Measurements from ENCODE around the gene EPN2. TPM values are rescaled to one million over a fixed set of nuclear protein-coding genes. Genes with fewer than 3 reads are reported as not detected.

EPN2 gene
- total RNA-seq, 4 donors from 2014 or later: 20.4 to 39.0 (median 31.6) TPM

DNA sequence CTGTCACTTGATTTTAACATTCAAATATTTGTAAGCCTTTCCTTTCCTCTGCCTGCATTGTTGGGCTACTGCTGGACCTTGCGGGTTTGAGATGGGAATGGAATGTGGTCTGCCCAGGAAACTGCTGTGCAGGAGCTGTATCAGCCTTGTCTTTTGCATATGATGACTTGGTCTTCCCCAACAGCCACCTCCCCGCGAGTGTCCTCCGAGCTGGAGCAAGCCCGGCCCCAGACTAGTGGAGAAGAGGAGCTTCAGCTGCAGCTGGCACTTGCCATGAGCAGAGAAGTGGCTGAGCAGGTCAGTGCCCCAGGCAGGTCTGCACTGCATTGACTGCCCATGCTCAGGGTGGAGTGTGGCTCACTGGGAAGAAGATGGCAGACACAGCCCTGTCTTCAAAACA lies 72.5 kb downstream of the EPN2 start:
- TF ChIP-seq, protein P1, sequence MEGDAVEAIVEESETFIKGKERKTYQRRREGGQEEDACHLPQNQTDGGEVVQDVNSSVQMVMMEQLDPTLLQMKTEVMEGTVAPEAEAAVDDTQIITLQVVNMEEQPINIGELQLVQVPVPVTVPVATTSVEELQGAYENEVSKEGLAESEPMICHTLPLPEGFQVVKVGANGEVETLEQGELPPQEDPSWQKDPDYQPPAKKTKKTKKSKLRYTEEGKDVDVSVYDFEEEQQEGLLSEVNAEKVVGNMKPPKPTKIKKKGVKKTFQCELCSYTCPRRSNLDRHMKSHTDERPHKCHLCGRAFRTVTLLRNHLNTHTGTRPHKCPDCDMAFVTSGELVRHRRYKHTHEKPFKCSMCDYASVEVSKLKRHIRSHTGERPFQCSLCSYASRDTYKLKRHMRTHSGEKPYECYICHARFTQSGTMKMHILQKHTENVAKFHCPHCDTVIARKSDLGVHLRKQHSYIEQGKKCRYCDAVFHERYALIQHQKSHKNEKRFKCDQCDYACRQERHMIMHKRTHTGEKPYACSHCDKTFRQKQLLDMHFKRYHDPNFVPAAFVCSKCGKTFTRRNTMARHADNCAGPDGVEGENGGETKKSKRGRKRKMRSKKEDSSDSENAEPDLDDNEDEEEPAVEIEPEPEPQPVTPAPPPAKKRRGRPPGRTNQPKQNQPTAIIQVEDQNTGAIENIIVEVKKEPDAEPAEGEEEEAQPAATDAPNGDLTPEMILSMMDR (IDR thresholded peaks at IDR 0.05; ENCODE audit: low read depth): no peak

DNA sequence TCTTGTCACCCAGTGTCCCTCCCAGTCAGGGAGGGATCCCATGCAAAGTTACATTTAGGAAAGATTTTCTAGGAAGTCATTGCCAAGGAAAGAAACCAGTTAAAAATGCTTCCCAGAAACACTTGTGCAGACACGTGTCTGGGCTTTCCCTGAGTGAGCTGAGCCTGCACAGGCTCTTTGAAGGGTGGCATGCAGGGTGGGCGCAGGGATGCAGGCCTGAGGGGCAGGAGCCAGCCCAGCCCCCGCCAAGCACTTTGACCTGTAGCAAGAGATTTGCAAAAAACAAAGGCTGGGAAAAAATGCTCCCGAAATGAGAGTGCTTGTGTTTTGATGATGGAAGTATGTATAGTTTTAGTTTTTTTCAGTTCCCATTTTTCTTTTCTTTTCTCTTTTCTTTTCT lies 73.0 kb downstream of the EPN2 start:
- TF ChIP-seq, protein P1 (IDR thresholded peaks at IDR 0.05; ENCODE audit: low read depth): no peak

DNA sequence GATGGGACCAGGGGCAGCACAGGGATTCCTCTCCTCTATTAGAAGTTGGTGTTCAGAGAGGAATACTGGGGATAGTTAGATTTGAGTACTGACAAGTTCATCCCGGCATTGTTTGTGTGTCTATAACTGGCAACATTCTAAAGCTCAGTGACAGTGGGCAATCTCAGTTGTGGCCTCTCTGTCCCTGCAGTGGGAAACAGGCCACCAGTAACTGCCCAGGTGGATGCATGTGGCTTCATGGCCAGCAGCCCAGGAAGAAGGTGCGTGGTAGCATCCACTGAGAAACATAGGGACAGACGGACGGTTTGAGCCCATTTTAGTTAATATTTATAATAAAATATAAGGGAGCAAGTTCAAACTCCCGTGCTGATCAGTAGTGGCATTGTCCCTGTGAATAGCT lies 73.8 kb downstream of the EPN2 start:
- TF ChIP-seq, protein P1 (IDR thresholded peaks at IDR 0.05; ENCODE audit: low read depth): no peak

DNA sequence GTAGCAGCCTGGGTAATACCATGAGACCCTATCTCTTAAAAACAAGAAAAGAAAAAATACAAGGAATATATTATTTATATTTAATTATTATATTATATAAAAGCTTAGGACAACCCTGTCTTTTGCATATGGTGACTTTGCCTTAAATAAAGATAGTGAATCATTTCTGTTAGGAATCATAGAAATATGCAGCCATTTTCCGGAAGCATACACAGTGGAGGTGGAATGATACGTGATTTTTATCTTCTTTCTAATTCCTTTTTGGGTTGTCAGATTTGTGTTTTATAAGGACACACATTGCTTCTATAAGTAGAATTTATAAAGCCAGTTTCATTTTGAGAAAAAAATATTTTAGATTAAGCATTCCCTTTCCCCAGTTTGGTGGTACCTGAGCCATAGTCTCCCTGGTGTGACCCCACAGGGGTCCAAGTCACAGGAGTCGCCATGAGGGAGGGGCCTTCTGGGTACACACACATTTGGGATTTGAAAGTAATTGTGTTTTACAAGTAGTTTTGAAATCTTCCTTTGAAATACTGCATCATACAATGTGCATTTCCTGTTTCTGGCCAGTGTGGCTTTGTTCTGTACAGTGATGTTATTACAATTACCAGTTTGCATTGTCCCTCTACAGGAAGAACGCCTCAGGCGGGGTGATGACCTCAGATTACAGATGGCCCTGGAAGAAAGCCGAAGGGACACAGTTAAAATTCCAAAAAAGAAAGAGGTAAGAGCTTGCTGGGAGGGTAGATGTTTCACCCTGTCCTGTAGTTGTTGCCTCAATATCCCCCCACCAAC lies 74.5 kb downstream of the EPN2 start:
- TF ChIP-seq, protein P1 (IDR thresholded peaks at IDR 0.05; ENCODE audit: low read depth): no peak

- TF ChIP-seq, protein P1 (IDR thresholded peaks at IDR 0.05; ENCODE audit: low read depth): no peak
Measured at GRCh38 chr17:19312406-19312805, 75.2 kb downstream of the EPN2 start.

DNA sequence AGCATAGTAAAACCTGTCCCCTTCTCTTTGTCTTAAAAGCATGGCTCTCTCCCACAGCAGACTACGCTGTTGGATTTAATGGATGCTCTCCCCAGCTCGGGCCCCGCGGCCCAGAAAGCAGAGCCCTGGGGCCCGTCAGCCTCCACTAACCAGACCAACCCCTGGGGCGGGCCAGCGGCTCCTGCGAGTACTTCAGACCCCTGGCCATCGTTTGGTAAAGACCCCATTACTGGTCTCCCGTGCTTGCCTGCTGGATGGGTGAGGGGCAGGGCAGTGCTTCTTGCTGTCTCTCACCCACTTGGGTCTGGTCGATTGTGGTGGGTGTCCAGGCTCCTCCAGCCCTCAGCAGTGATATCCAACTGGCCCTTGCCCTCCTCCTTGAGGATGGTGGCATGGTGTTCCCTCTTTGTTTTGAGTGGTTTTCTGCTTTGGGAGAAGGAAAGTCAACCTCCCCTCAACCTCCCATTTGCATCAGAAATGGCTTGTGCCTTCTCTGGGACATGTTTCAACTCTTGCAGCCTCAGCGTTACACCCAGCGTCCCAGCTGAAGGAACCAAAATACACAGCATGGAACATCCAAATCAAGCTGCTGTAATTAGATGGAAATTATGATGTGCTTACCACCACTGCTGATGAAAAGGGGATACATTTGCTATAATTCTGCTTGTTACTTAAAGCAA lies 76.0 kb downstream of the EPN2 start:
- TF ChIP-seq, protein P1 (IDR thresholded peaks at IDR 0.05; ENCODE audit: low read depth): no peak

Measured in subcutaneous adipose tissue (tissue), 4 donors.